Dendritic cell treated with granulocyte-macrophage colony-stimulating factor and Interleukin-4, amounts not matched to agents 40 ng/mL and 50 ng/mL, for 4 days (primary cell): ENCODE data around the gene SLC22A1.
"Not testable (repeated sequence)": the region's sequence is repeated elsewhere in the genome, so short reads cannot be mapped to it uniquely, and the experiment has no call there.

Experiments
- H3K27ac Mint-ChIP-seq: one replicate; pipeline ENCODE4 v1.8.0; 2022; ENCODE audit warnings: mild to moderate bottlenecking, mixed read lengths
- H3K27me3 Mint-ChIP-seq: one replicate; pipeline ENCODE4 v1.8.0; 2022; ENCODE audit warnings: mild to moderate bottlenecking, mixed read lengths
- H3K36me3 Mint-ChIP-seq: one replicate; pipeline ENCODE4 v1.8.0; 2022; ENCODE audit warnings: low read depth, mixed read lengths
- H3K4me1 Mint-ChIP-seq: one replicate; pipeline ENCODE4 v1.8.0; 2022; ENCODE audit warnings: low read depth, mixed read lengths
- H3K4me3 Mint-ChIP-seq: one replicate; pipeline ENCODE4 v1.8.0; 2022; ENCODE audit warnings: mild to moderate bottlenecking, moderate library complexity, mixed read lengths
- H3K9me3 Mint-ChIP-seq: one replicate; pipeline ENCODE4 v1.8.0; 2022; ENCODE audit warnings: mixed read lengths
- intact Hi-C: fragments of 100-400 bp; cut with micrococcal nuclease; formaldehyde crosslinking; loops from one replicate; pipeline ENCODE4 v1.15.0; 2022

SLC22A1 gene

DNA sequence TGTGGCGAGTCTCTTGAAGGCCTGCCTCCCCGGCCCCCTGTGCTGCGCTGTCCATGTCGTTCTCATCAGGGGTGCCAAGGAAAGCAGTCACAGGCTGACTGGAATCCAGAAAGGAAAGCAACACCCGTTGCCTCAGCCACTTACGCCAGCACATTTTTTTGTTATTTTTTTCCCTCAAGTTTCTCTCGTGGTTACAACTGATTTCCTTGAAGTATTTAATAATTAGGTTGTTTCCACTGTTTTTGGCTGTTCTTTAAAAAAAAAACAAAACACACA lies 17.9 kb upstream of the SLC22A1 start:
- peaks cover 27% of the 10 kb centered on the region for H3K4me1 Mint-ChIP-seq
- peaks cover 88% of the 10 kb centered on the region for H3K36me3 Mint-ChIP-seq
- no peak overlapping the region for H3K27ac Mint-ChIP-seq
- H3K9me3 Mint-ChIP-seq, result no peaks in the 10 kb centered on the region
- H3K4me3 Mint-ChIP-seq, result no peak overlapping the region
- no peaks in the 10 kb centered on the region for H3K27me3 Mint-ChIP-seq
- intact Hi-C loops, result loop anchor here (5.0 kb wide), 1 partner anchor 241 kb away; no protein-coding TSS in a partner anchor

GRCh38 chr6:160104821-160105517 lies 16.6 kb upstream of the SLC22A1 start:
- peaks cover 91% of the 10 kb centered on the region for H3K36me3 Mint-ChIP-seq

GRCh38 chr6:160106010-160106409 lies 15.6 kb upstream of the SLC22A1 start:
- H3K27me3 Mint-ChIP-seq, result no peaks in the 10 kb centered on the region
- H3K4me1 Mint-ChIP-seq, result peaks cover 8% of the 10 kb centered on the region
- no peak overlapping the region for H3K4me3 Mint-ChIP-seq
- H3K27ac Mint-ChIP-seq, result no peak overlapping the region
- peaks cover 93% of the 10 kb centered on the region for H3K36me3 Mint-ChIP-seq
- no peaks in the 10 kb centered on the region for H3K9me3 Mint-ChIP-seq
- intact Hi-C loops, result no loop called here

More at GRCh38 chr6:160104821-160105517, 16.6 kb upstream of the SLC22A1 start:
- no peaks in the 10 kb centered on the region for H3K9me3 Mint-ChIP-seq
- H3K4me1 Mint-ChIP-seq, result peaks cover 15% of the 10 kb centered on the region
- intact Hi-C loops, result loop anchor here (5.0 kb wide), 1 partner anchor 243 kb away; no protein-coding TSS in a partner anchor
- H3K4me3 Mint-ChIP-seq, result no peak overlapping the region
- H3K27me3 Mint-ChIP-seq, result no peaks in the 10 kb centered on the region
- H3K27ac Mint-ChIP-seq, result no peak overlapping the region

- H3K4me1 Mint-ChIP-seq, result peaks cover under 1% of the 10 kb centered on the region
- H3K4me3 Mint-ChIP-seq, result no peak overlapping the region
- no peaks in the 10 kb centered on the region for H3K9me3 Mint-ChIP-seq
- intact Hi-C loops, result no loop called here
- no peak overlapping the region for H3K27ac Mint-ChIP-seq
- H3K36me3 Mint-ChIP-seq, result peaks cover 86% of the 10 kb centered on the region
- no peaks in the 10 kb centered on the region for H3K27me3 Mint-ChIP-seq
These were observed 14.9 kb upstream of the SLC22A1 start for GRCh38 chr6:160106701-160107100.

DNA sequence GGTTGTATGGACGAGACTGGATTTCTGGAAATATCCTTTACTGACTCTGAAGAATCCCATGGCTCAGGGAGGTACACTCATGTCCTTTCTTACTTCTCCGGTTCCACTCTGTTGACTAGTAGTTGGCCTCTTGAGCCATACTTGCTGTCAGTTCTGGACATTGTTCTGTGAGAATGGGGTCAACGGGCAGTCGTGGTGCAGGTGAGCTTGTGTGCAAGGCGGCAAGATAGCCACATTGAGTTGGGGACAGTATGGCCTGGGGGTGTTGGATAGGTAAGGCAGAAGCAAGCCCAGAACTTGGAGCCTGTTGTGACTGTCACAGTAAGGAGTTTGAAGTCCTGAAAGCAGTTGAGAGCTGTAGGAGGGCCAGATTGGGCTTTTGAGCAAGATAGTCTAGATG lies 13.5 kb upstream of the SLC22A1 start:
- H3K4me3 Mint-ChIP-seq, result no peak overlapping the region
- no peaks in the 10 kb centered on the region for H3K4me1 Mint-ChIP-seq
- H3K27me3 Mint-ChIP-seq, result no peaks in the 10 kb centered on the region
- no peaks in the 10 kb centered on the region for H3K9me3 Mint-ChIP-seq
- intact Hi-C loops, result no loop called here
- H3K27ac Mint-ChIP-seq, result no peak overlapping the region
- H3K36me3 Mint-ChIP-seq, result peaks cover 73% of the 10 kb centered on the region

GRCh38 chr6:160110586-160111123 lies 11.0 kb upstream of the SLC22A1 start:
- H3K4me3 Mint-ChIP-seq, result no peak overlapping the region
- H3K27ac Mint-ChIP-seq, result no peak overlapping the region

DNA sequence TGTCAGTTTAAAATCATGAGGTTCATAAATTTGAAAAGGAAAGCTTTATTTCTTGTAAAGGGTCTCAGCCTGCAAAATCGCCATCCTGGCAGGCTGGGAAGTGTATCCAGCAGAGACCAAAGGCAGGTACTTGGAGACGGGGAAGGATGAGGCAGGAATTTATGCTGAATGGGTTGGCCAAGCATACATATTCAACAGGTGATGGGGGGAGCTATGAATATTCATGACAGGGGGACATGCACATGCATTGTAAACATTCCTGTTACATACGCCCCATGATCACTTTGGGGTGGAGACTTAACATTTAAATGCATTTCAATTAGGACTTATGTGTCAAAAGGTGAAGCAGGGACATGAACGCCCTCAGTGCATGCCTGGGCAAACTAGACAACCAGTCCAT lies 9.8 kb upstream of the SLC22A1 start:
- H3K9me3 Mint-ChIP-seq, result no peaks in the 10 kb centered on the region
- H3K4me3 Mint-ChIP-seq, result no peak overlapping the region
- peaks cover 46% of the 10 kb centered on the region for H3K36me3 Mint-ChIP-seq
- no peak overlapping the region for H3K27ac Mint-ChIP-seq
- intact Hi-C loops, result no loop called here
- no peaks in the 10 kb centered on the region for H3K27me3 Mint-ChIP-seq
- no peaks in the 10 kb centered on the region for H3K4me1 Mint-ChIP-seq

More at GRCh38 chr6:160110586-160111123, 11.0 kb upstream of the SLC22A1 start:
- H3K27me3 Mint-ChIP-seq, result no peaks in the 10 kb centered on the region
- no peaks in the 10 kb centered on the region for H3K9me3 Mint-ChIP-seq
- intact Hi-C loops, result no loop called here
- H3K36me3 Mint-ChIP-seq, result peaks cover 57% of the 10 kb centered on the region
- no peaks in the 10 kb centered on the region for H3K4me1 Mint-ChIP-seq

DNA sequence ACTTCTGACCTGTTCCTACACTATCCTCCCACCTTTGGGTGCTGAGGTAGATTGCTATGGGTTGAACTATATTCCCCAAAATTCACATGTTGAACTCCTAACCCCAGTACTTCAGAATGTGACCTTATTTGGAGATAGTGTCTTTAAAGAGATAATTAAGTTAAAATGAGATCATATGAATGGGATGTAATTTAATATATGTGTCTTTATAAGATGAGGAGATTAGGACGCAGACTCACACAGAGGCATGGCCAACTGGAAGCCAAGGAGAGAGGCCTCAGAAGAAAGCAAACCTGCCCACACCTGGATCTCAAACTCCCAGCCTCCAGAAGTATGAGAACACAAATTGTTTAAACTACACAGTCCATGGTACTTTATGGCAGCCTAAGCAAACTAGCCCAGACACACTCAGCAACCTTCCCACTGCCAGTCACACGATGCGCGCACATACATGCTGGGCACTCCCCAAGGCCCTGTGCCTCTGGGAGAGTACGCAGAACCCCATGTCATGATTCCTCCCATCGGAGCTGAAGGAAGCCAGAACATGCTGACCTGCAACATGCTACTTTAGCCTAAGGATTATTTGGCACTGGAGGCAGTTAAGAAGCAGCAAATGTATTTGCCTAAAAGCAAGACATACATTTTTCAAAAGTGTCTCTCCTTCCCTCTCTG lies 8.9 kb upstream of the SLC22A1 start:
- no peak overlapping the region for H3K27ac Mint-ChIP-seq
- no peak overlapping the region for H3K4me3 Mint-ChIP-seq
- H3K36me3 Mint-ChIP-seq, result peaks cover 36% of the 10 kb centered on the region
- intact Hi-C loops, result no loop called here
- H3K4me1 Mint-ChIP-seq, result no peaks in the 10 kb centered on the region
- H3K27me3 Mint-ChIP-seq, result no peaks in the 10 kb centered on the region
- H3K9me3 Mint-ChIP-seq, result peaks cover 6% of the 10 kb centered on the region

- H3K4me1 Mint-ChIP-seq, H3K27me3 Mint-ChIP-seq, H3K27ac Mint-ChIP-seq, intact Hi-C loops, H3K4me3 Mint-ChIP-seq: not testable (repeated sequence)
- Mint-ChIP-seq H3K9me3 (peaks cover 12% of the 10 kb centered on the region), H3K36me3 (peaks cover 18% of the 10 kb centered on the region)
These were observed 7.1 kb upstream of the SLC22A1 start for GRCh38 chr6:160114536-160114935.

- Mint-ChIP-seq H3K27me3 (peaks cover 1% of the 10 kb centered on the region), H3K36me3 (peaks cover 11% of the 10 kb centered on the region), H3K27ac (no peak overlapping the region), H3K4me3 (no peak overlapping the region), H3K9me3 (peaks cover 12% of the 10 kb centered on the region), H3K4me1 (no peaks in the 10 kb centered on the region)
- intact Hi-C loops, result no loop called here
These were observed 6.2 kb upstream of the SLC22A1 start for GRCh38 chr6:160115421-160115820.

GRCh38 chr6:160116411-160116810 lies 5.2 kb upstream of the SLC22A1 start:
- Mint-ChIP-seq H3K4me3 (no peak overlapping the region), H3K9me3 (peaks cover 12% of the 10 kb centered on the region), H3K27ac (no peak overlapping the region), H3K4me1 (no peaks in the 10 kb centered on the region), H3K27me3 (peaks cover 1% of the 10 kb centered on the region), H3K36me3 (peaks cover 11% of the 10 kb centered on the region)
- intact Hi-C loops, result no loop called here

GRCh38 chr6:160117137-160117536 lies 4.5 kb upstream of the SLC22A1 start:
- Mint-ChIP-seq H3K36me3 (peaks cover 11% of the 10 kb centered on the region), H3K4me1 (no peaks in the 10 kb centered on the region), H3K27ac (no peak overlapping the region), H3K9me3 (peaks cover 12% of the 10 kb centered on the region), H3K4me3 (no peak overlapping the region), H3K27me3 (peaks cover 1% of the 10 kb centered on the region)
- intact Hi-C loops, result no loop called here

- peaks cover 3% of the 10 kb centered on the region for H3K36me3 Mint-ChIP-seq
- peaks cover 12% of the 10 kb centered on the region for H3K9me3 Mint-ChIP-seq
- no peak overlapping the region for H3K27ac Mint-ChIP-seq
- intact Hi-C loops, result no loop called here
- no peak overlapping the region for H3K4me3 Mint-ChIP-seq
- H3K27me3 Mint-ChIP-seq, result peaks cover 1% of the 10 kb centered on the region
- no peaks in the 10 kb centered on the region for H3K4me1 Mint-ChIP-seq
These were observed 2.9 kb upstream of the SLC22A1 start for GRCh38 chr6:160118620-160119229.

DNA sequence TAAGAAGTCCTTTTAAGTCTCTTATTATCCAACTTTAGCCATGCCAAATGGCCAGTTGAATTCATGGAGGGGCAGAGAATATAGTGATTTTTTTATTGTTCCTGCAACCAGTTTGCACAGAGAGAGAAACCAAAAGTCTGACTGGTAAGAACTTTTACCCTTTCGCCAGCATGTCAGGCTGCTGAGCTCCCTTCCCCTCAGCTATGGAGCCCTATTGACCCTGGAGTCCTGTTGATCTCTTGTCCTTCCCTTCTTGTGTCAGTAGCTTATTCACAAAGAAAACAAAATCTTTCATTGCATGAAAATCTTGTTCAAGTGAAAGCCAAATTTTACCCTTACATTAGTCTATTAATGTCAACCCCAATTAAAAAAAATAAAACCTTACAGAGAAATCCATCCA lies 1.5 kb upstream of the SLC22A1 start:
- Mint-ChIP-seq H3K4me3 (no peak overlapping the region), H3K27me3 (peaks cover 5% of the 10 kb centered on the region), H3K9me3 (peaks cover 12% of the 10 kb centered on the region), H3K4me1 (no peaks in the 10 kb centered on the region), H3K27ac (no peak overlapping the region), H3K36me3 (no peaks in the 10 kb centered on the region)
- intact Hi-C loops, result no loop called here
